ENCODE results near the gene AFF4.
"Not testable (repeated sequence)": the region's sequence is repeated elsewhere in the genome, so short reads cannot be mapped to it uniquely, and the experiment has no call there.

The AFF4 gene

GRCh38 chr5:132956166-132956799, 7.2 kb downstream of the AFF4 start:
- DNase-seq = not testable (repeated sequence)

GRCh38 chr5:132953710-132954109, 9.7 kb downstream of the AFF4 start:
- no peak for DNase-seq

- DNase-seq = no peak
These were observed 10.6 kb downstream of the AFF4 start for GRCh38 chr5:132952829-132953228.

GRCh38 chr5:132951897-132952296, 11.5 kb downstream of the AFF4 start:
- DNase-seq = no peak

- DNase-seq = no peak
These were observed 14.3 kb downstream of the AFF4 start for GRCh38 chr5:132949136-132949535.

- DNase-seq = no peak
These were observed 15.8 kb downstream of the AFF4 start for GRCh38 chr5:132947671-132948070.

GRCh38 chr5:132945315-132945714, 18.1 kb downstream of the AFF4 start:
- DNase-seq = not testable (repeated sequence)

- DNase-seq = no peak
These were observed 19.9 kb downstream of the AFF4 start for GRCh38 chr5:132943362-132944022.

GRCh38 chr5:132941331-132941730, 22.1 kb downstream of the AFF4 start:
- no peak for DNase-seq

- DNase-seq = no peak
These were observed 35.4 kb downstream of the AFF4 start for GRCh38 chr5:132928062-132928407.

- DNase-seq = no peak
These were observed 35.9 kb downstream of the AFF4 start for GRCh38 chr5:132927355-132928061.

- DNase-seq = no peak
These were observed 37.0 kb downstream of the AFF4 start for GRCh38 chr5:132926437-132926836.

GRCh38 chr5:132916086-132916485, 47.3 kb downstream of the AFF4 start:
- DNase-seq = no peak

GRCh38 chr5:132915681-132916080, 47.8 kb downstream of the AFF4 start:
- no peak for DNase-seq

- no peak for DNase-seq
These were observed 53.7 kb downstream of the AFF4 start for GRCh38 chr5:132909702-132910101.

- DNase-seq = no peak
These were observed 56.3 kb downstream of the AFF4 start for GRCh38 chr5:132907161-132907560.

GRCh38 chr5:132905938-132906337, 57.5 kb downstream of the AFF4 start:
- DNase-seq = no peak

- no peak for DNase-seq
These were observed 61.7 kb downstream of the AFF4 start for GRCh38 chr5:132901730-132902129.

- no peak for DNase-seq
These were observed 62.4 kb downstream of the AFF4 start for GRCh38 chr5:132901036-132901435.

GRCh38 chr5:132898094-132898493, 65.3 kb downstream of the AFF4 start:
- DNase-seq = no peak

- no peak for DNase-seq
These were observed 66.7 kb downstream of the AFF4 start for GRCh38 chr5:132896685-132897084.

GRCh38 chr5:132895719-132896305, 67.6 kb downstream of the AFF4 start:
- DNase-seq = no peak

- DNase-seq = no peak
These were observed 72.6 kb downstream of the AFF4 start for GRCh38 chr5:132890817-132891216.

GRCh38 chr5:132889501-132889900, 73.9 kb downstream of the AFF4 start:
- DNase-seq = no peak

All from right hindlimb (tissue), 1 donor.